WTC11 (cell line): ENCODE results near the gene KCTD16. TPM values are rescaled to one million over a fixed set of nuclear protein-coding genes. Genes with fewer than 3 reads are reported as not detected.

Experiments
- ATAC-seq: fragments of 200-7000 bp; cut with Tn5 transposase; 2 replicates; pipeline ENCODE4 v1.10.0; 2021; ENCODE audit warnings: mild to moderate bottlenecking, moderate library complexity
- CTCF ChIA-PET: fragments of 300-600 bp; sonication (Branson Sonifier 250); formaldehyde crosslinking; loops from one replicate; lab custom pipeline; 2021; ENCODE audit warnings: antibody characterized with exemption; lab: Charles Lee
- POLR2A ChIA-PET: fragments of 350-600 bp; sonication (Branson Sonifier 250); formaldehyde crosslinking; loops from one replicate; lab custom pipeline; 2021; ENCODE audit warnings: antibody characterized with exemption; lab: Charles Lee
- DNase-seq: peaks from one replicate; pipeline ENCODE4 v3.0.0; 2021; ENCODE audit warnings: low spot score
- H3K27ac Mint-ChIP-seq: 2 replicates; pipeline ENCODE4 v1.8.0; 2021; ENCODE audit warnings: mixed read lengths
- H3K27me3 Mint-ChIP-seq: 2 replicates; pipeline ENCODE4 v1.8.0; 2021; ENCODE audit warnings: low read depth, mild to moderate bottlenecking, moderate library complexity, mixed read lengths
- H3K36me3 Mint-ChIP-seq: 2 replicates; pipeline ENCODE4 v1.8.0; 2021; ENCODE audit warnings: mixed read lengths
- H3K4me1 Mint-ChIP-seq: 2 replicates; pipeline ENCODE4 v1.8.0; 2022; ENCODE audit warnings: mixed read lengths
- H3K4me3 Mint-ChIP-seq: 2 replicates; pipeline ENCODE4 v1.8.0; 2021; ENCODE audit warnings: mild to moderate bottlenecking, moderate library complexity, mixed read lengths
- H3K9me3 Mint-ChIP-seq: 2 replicates; pipeline ENCODE4 v1.8.0; 2021; ENCODE audit warnings: mixed read lengths
- CREM ChIP-seq: sonication (generic); formaldehyde crosslinking; IDR thresholded peaks from 2 replicates; pipeline ENCODE4 v1.8.1; 2022; ENCODE audit warnings: mild to moderate bottlenecking, missing genetic modification reagents, moderate library complexity
- ETV6 ChIP-seq: sonication (generic); formaldehyde crosslinking; IDR thresholded peaks from 2 replicates; pipeline ENCODE4 v1.8.1; 2022; ENCODE audit warnings: mild to moderate bottlenecking, missing genetic modification reagents
- JAZF1 ChIP-seq: fragments of 250-450 bp; sonication (Bioruptor Pico); IDR thresholded peaks from 2 replicates; pipeline ENCODE4 v1.9.0; 2021; ENCODE audit warnings: moderate library complexity, mild to moderate bottlenecking, inconsistent platforms
- JUN ChIP-seq: sonication (generic); formaldehyde crosslinking; IDR thresholded peaks from 2 replicates; pipeline ENCODE4 v1.8.0; 2023; ENCODE audit warnings: mild to moderate bottlenecking, missing genetic modification reagents
- SOX15 ChIP-seq: fragments of 250-450 bp; sonication (Bioruptor Pico); IDR thresholded peaks from 2 replicates; pipeline ENCODE4 v1.9.0; 2021; ENCODE audit warnings: mild to moderate bottlenecking
- TEAD1 ChIP-seq: sonication (generic); formaldehyde crosslinking; IDR thresholded peaks from 2 replicates; pipeline ENCODE4 v1.8.0; 2022; ENCODE audit warnings: mild to moderate bottlenecking, missing genetic modification reagents
- ZNF121 ChIP-seq: sonication (generic); formaldehyde crosslinking; IDR thresholded peaks from 2 replicates; pipeline ENCODE4 v1.8.0; 2023; ENCODE audit warnings: missing genetic modification reagents
- ZNF138 ChIP-seq: sonication (generic); formaldehyde crosslinking; conservative IDR thresholded peaks from 2 replicates; pipeline ENCODE4 v1.8.1; 2022; ENCODE audit warnings: mild to moderate bottlenecking, moderate library complexity, missing genetic modification reagents
- total RNA-seq: library from RNA; stranded (reverse); gene quantifications from 3 replicates; pipeline ENCODE4 v1.2.3, GENCODE V29; 2021
- TF ChIP-seq, protein P1 (sequence below): sonication (generic); formaldehyde crosslinking; IDR thresholded peaks from 2 replicates; pipeline ENCODE4 v1.8.0; 2022; ENCODE audit warnings: mild to moderate bottlenecking, missing genetic modification reagents
- TF ChIP-seq, protein P2 (sequence below): sonication (generic); formaldehyde crosslinking; IDR thresholded peaks from 2 replicates; pipeline ENCODE4 v1.8.0; 2023; ENCODE audit warnings: mild to moderate bottlenecking, missing genetic modification reagents
- TF ChIP-seq, protein P3 (sequence below): sonication (generic); formaldehyde crosslinking; IDR thresholded peaks from 2 replicates; pipeline ENCODE4 v1.8.0; 2023; ENCODE audit warnings: missing genetic modification reagents, mild to moderate bottlenecking, borderline replicate concordance
- TF ChIP-seq, protein P4 (sequence below): sonication (generic); formaldehyde crosslinking; IDR thresholded peaks from 2 replicates; pipeline ENCODE4 v1.8.0; 2022; ENCODE audit warnings: missing genetic modification reagents
- TF ChIP-seq, protein P5 (sequence below): fragments of 250-450 bp; sonication (Bioruptor Pico); IDR thresholded peaks from 2 replicates; pipeline ENCODE4 v1.9.0; 2021; ENCODE audit warnings: mild to moderate bottlenecking
- TF ChIP-seq, protein P6 (sequence below): sonication (generic); formaldehyde crosslinking; IDR thresholded peaks from 2 replicates; pipeline ENCODE4 v1.8.1; 2023; ENCODE audit warnings: mild to moderate bottlenecking, missing genetic modification reagents, moderate library complexity

The KCTD16 gene
- total RNA-seq, 1 experiment from 2014 or later = 0.20 TPM

DNA sequence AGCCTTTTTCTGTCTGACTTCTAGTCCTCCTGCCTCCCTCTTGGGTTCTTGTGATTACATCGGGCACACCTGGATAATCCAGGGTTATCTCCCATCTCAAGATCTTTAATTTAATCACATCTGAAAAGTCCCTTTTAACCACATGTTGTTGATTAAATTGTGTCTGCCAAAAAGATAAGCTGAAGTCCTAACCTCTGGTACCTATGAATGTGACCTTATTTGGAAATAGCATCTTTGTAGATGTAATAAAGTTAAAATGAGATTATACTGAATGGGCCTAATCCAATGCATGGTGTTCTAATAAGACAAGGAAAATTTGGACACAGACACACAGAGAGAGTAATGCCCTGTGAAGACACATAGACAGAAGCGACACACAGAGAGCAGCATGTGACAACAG, 232.4 kb downstream of the KCTD16 start (continued):
- TF ChIP-seq CREM (CRISPR knock-in tag) (no peak), ZNF121 (CRISPR knock-in tag) (no peak), TEAD1 (CRISPR knock-in tag) (no peak), SOX15 (CRISPR knock-in tag) (no peak)
- TF ChIP-seq, protein P1, sequence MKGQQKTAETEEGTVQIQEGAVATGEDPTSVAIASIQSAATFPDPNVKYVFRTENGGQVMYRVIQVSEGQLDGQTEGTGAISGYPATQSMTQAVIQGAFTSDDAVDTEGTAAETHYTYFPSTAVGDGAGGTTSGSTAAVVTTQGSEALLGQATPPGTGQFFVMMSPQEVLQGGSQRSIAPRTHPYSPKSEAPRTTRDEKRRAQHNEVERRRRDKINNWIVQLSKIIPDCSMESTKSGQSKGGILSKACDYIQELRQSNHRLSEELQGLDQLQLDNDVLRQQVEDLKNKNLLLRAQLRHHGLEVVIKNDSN (CRISPR knock-in tag) = no peak
- TF ChIP-seq, protein P2, sequence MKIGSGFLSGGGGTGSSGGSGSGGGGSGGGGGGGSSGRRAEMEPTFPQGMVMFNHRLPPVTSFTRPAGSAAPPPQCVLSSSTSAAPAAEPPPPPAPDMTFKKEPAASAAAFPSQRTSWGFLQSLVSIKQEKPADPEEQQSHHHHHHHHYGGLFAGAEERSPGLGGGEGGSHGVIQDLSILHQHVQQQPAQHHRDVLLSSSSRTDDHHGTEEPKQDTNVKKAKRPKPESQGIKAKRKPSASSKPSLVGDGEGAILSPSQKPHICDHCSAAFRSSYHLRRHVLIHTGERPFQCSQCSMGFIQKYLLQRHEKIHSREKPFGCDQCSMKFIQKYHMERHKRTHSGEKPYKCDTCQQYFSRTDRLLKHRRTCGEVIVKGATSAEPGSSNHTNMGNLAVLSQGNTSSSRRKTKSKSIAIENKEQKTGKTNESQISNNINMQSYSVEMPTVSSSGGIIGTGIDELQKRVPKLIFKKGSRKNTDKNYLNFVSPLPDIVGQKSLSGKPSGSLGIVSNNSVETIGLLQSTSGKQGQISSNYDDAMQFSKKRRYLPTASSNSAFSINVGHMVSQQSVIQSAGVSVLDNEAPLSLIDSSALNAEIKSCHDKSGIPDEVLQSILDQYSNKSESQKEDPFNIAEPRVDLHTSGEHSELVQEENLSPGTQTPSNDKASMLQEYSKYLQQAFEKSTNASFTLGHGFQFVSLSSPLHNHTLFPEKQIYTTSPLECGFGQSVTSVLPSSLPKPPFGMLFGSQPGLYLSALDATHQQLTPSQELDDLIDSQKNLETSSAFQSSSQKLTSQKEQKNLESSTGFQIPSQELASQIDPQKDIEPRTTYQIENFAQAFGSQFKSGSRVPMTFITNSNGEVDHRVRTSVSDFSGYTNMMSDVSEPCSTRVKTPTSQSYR = no peak
- TF ChIP-seq, protein P3, sequence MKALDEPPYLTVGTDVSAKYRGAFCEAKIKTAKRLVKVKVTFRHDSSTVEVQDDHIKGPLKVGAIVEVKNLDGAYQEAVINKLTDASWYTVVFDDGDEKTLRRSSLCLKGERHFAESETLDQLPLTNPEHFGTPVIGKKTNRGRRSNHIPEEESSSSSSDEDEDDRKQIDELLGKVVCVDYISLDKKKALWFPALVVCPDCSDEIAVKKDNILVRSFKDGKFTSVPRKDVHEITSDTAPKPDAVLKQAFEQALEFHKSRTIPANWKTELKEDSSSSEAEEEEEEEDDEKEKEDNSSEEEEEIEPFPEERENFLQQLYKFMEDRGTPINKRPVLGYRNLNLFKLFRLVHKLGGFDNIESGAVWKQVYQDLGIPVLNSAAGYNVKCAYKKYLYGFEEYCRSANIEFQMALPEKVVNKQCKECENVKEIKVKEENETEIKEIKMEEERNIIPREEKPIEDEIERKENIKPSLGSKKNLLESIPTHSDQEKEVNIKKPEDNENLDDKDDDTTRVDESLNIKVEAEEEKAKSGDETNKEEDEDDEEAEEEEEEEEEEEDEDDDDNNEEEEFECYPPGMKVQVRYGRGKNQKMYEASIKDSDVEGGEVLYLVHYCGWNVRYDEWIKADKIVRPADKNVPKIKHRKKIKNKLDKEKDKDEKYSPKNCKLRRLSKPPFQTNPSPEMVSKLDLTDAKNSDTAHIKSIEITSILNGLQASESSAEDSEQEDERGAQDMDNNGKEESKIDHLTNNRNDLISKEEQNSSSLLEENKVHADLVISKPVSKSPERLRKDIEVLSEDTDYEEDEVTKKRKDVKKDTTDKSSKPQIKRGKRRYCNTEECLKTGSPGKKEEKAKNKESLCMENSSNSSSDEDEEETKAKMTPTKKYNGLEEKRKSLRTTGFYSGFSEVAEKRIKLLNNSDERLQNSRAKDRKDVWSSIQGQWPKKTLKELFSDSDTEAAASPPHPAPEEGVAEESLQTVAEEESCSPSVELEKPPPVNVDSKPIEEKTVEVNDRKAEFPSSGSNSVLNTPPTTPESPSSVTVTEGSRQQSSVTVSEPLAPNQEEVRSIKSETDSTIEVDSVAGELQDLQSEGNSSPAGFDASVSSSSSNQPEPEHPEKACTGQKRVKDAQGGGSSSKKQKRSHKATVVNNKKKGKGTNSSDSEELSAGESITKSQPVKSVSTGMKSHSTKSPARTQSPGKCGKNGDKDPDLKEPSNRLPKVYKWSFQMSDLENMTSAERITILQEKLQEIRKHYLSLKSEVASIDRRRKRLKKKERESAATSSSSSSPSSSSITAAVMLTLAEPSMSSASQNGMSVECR (CRISPR knock-in tag) = no peak
- TF ChIP-seq, all 79 proteins: peak for 0

DNA sequence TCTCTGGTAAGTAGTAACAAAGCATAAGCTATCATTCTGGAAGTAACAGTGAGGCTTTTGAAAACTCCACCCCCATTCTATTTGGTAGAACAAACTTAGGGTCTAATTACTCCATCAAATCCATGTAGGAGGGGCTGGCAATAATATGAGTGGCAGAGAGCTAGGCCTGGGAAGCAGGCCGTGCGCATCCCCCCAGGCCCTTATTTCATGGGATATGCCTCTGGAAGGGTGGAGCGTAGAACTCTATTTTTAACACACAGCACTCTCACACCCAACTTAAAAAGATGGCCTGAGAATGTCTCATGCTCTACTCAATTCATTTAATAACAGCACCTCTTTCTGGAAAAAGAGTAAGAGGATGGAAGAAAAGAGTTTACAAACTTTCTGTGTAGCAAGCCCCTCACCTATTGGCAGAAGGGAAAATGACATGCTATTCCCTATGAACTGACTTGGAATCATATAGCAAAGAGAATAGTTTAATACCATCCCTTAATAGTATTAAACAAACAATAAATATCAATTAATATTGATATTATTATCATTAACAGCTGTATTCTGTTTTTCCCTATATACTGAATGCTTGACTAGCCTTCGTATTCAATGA, 233.2 kb downstream of the KCTD16 start:
- peaks cover 3% of the 10 kb centered on the region; the same call in 1 of the 2 replicates for H3K9me3 Mint-ChIP-seq
- DNase-seq (no peak), ATAC-seq (no peak)
- H3K4me1 Mint-ChIP-seq = no peaks in the 10 kb centered on the region
- H3K4me3 Mint-ChIP-seq = no peak overlapping the region
- TF ChIP-seq, protein P4, sequence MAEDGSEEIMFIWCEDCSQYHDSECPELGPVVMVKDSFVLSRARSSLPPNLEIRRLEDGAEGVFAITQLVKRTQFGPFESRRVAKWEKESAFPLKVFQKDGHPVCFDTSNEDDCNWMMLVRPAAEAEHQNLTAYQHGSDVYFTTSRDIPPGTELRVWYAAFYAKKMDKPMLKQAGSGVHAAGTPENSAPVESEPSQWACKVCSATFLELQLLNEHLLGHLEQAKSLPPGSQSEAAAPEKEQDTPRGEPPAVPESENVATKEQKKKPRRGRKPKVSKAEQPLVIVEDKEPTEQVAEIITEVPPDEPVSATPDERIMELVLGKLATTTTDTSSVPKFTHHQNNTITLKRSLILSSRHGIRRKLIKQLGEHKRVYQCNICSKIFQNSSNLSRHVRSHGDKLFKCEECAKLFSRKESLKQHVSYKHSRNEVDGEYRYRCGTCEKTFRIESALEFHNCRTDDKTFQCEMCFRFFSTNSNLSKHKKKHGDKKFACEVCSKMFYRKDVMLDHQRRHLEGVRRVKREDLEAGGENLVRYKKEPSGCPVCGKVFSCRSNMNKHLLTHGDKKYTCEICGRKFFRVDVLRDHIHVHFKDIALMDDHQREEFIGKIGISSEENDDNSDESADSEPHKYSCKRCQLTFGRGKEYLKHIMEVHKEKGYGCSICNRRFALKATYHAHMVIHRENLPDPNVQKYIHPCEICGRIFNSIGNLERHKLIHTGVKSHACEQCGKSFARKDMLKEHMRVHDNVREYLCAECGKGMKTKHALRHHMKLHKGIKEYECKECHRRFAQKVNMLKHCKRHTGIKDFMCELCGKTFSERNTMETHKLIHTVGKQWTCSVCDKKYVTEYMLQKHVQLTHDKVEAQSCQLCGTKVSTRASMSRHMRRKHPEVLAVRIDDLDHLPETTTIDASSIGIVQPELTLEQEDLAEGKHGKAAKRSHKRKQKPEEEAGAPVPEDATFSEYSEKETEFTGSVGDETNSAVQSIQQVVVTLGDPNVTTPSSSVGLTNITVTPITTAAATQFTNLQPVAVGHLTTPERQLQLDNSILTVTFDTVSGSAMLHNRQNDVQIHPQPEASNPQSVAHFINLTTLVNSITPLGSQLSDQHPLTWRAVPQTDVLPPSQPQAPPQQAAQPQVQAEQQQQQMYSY (CRISPR knock-in tag) = no peak
- TF ChIP-seq ZNF138 (CRISPR knock-in tag) = no peak
- TF ChIP-seq JUN (CRISPR knock-in tag) = no peak
- TF ChIP-seq, protein P5, sequence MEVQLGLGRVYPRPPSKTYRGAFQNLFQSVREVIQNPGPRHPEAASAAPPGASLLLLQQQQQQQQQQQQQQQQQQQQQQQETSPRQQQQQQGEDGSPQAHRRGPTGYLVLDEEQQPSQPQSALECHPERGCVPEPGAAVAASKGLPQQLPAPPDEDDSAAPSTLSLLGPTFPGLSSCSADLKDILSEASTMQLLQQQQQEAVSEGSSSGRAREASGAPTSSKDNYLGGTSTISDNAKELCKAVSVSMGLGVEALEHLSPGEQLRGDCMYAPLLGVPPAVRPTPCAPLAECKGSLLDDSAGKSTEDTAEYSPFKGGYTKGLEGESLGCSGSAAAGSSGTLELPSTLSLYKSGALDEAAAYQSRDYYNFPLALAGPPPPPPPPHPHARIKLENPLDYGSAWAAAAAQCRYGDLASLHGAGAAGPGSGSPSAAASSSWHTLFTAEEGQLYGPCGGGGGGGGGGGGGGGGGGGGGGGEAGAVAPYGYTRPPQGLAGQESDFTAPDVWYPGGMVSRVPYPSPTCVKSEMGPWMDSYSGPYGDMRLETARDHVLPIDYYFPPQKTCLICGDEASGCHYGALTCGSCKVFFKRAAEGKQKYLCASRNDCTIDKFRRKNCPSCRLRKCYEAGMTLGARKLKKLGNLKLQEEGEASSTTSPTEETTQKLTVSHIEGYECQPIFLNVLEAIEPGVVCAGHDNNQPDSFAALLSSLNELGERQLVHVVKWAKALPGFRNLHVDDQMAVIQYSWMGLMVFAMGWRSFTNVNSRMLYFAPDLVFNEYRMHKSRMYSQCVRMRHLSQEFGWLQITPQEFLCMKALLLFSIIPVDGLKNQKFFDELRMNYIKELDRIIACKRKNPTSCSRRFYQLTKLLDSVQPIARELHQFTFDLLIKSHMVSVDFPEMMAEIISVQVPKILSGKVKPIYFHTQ (CRISPR knock-in tag) = no peak
- TF ChIP-seq ETV6 (CRISPR knock-in tag) = no peak
- TF ChIP-seq JAZF1 (CRISPR knock-in tag) = no peak
- TF ChIP-seq, protein P6, sequence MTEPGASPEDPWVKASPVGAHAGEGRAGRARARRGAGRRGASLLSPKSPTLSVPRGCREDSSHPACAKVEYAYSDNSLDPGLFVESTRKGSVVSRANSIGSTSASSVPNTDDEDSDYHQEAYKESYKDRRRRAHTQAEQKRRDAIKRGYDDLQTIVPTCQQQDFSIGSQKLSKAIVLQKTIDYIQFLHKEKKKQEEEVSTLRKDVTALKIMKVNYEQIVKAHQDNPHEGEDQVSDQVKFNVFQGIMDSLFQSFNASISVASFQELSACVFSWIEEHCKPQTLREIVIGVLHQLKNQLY (CRISPR knock-in tag) = no peak
- ChIA-PET POLR2A (no interaction called here), CTCF (interaction anchor here (1.5 kb wide), 1 partner anchor 200 kb away, joined by 4 read pairs; no protein-coding TSS in a partner anchor)
- no peaks in the 10 kb centered on the region for H3K36me3 Mint-ChIP-seq
- H3K27me3 Mint-ChIP-seq = no peaks in the 10 kb centered on the region
- H3K27ac Mint-ChIP-seq = no peak overlapping the region
